ENCODE measurements around the gene OVOL2. TPM values are rescaled to one million over a fixed set of nuclear protein-coding genes. Genes with fewer than 3 reads are reported as not detected.

OVOL2 gene
- total RNA-seq, 1 donor from 2014 or later, result not detected

GRCh38 chr20:18066421-18067333 lies 9.0 kb upstream of the OVOL2 start:
- Mint-ChIP-seq H3K4me1 (ENCODE audit: low read depth) (no peaks in the 10 kb centered on the region), H3K9me3 (ENCODE audit: low read depth) (no peaks in the 10 kb centered on the region), H3K27ac (ENCODE audit: unreplicated experiment) (no peak overlapping the region), H3K36me3 (ENCODE audit: low read depth) (no peaks in the 10 kb centered on the region), H3K4me3 (ENCODE audit: unreplicated experiment) (no peak overlapping the region), H3K27me3 (ENCODE audit: low read depth) (peaks cover 41% of the 10 kb centered on the region)
- DNase-seq (ENCODE audit: low spot score), result no peak
- TF ChIP-seq CTCF (IDR thresholded peaks at IDR 0.05), result peak; percentile 47

GRCh38 chr20:18063676-18064075 lies 6.0 kb upstream of the OVOL2 start:
- no peak for DNase-seq (ENCODE audit: low spot score)
- H3K4me1 Mint-ChIP-seq (ENCODE audit: low read depth), result peaks cover 5% of the 10 kb centered on the region
- no peak overlapping the region for H3K27ac Mint-ChIP-seq (ENCODE audit: unreplicated experiment)
- H3K9me3 Mint-ChIP-seq (ENCODE audit: low read depth), result no peaks in the 10 kb centered on the region
- no peaks in the 10 kb centered on the region for H3K36me3 Mint-ChIP-seq (ENCODE audit: low read depth)
- no peak for TF ChIP-seq CTCF (IDR thresholded peaks at IDR 0.05)
- H3K27me3 Mint-ChIP-seq (ENCODE audit: low read depth), result peaks cover 60% of the 10 kb centered on the region
- H3K4me3 Mint-ChIP-seq (ENCODE audit: unreplicated experiment), result no peak overlapping the region

- Mint-ChIP-seq H3K27ac (ENCODE audit: unreplicated experiment) (no peak overlapping the region), H3K4me3 (ENCODE audit: unreplicated experiment) (peak overlapping the region; percentile 35), H3K36me3 (ENCODE audit: low read depth) (no peaks in the 10 kb centered on the region), H3K27me3 (ENCODE audit: low read depth) (peaks cover 68% of the 10 kb centered on the region), H3K4me1 (ENCODE audit: low read depth) (peaks cover 18% of the 10 kb centered on the region), H3K9me3 (ENCODE audit: low read depth) (no peaks in the 10 kb centered on the region)
- DNase-seq (ENCODE audit: low spot score), result no peak
- TF ChIP-seq CTCF (IDR thresholded peaks at IDR 0.05), result no peak
These were observed 1.9 kb upstream of the OVOL2 start for GRCh38 chr20:18059603-18060002.

- peaks cover 69% of the 10 kb centered on the region for H3K27me3 Mint-ChIP-seq (ENCODE audit: low read depth)
- no peak overlapping the region for H3K27ac Mint-ChIP-seq (ENCODE audit: unreplicated experiment)
- no peaks in the 10 kb centered on the region for H3K9me3 Mint-ChIP-seq (ENCODE audit: low read depth)
- H3K36me3 Mint-ChIP-seq (ENCODE audit: low read depth), result no peaks in the 10 kb centered on the region
- no peak for TF ChIP-seq CTCF (IDR thresholded peaks at IDR 0.05)
- H3K4me3 Mint-ChIP-seq (ENCODE audit: unreplicated experiment), result peak overlapping the region; percentile 35
- H3K4me1 Mint-ChIP-seq (ENCODE audit: low read depth), result peaks cover 18% of the 10 kb centered on the region
- DNase-seq (ENCODE audit: low spot score), result no peak
These were observed 1.1 kb upstream of the OVOL2 start for GRCh38 chr20:18058661-18059467.

GRCh38 chr20:18057994-18058349 lies 256 bp upstream of the OVOL2 start:
- no peaks in the 10 kb centered on the region for H3K36me3 Mint-ChIP-seq (ENCODE audit: low read depth)
- no peaks in the 10 kb centered on the region for H3K9me3 Mint-ChIP-seq (ENCODE audit: low read depth)
- no peak overlapping the region for H3K4me3 Mint-ChIP-seq (ENCODE audit: unreplicated experiment)
- no peak for TF ChIP-seq CTCF (IDR thresholded peaks at IDR 0.05)
- peaks cover 18% of the 10 kb centered on the region for H3K4me1 Mint-ChIP-seq (ENCODE audit: low read depth)
- H3K27me3 Mint-ChIP-seq (ENCODE audit: low read depth), result peaks cover 74% of the 10 kb centered on the region
- no peak for DNase-seq (ENCODE audit: low spot score)
- no peak overlapping the region for H3K27ac Mint-ChIP-seq (ENCODE audit: unreplicated experiment)

Measured in chondrocyte (in vitro differentiated cells).